Fibroblast of upper back skin (primary cell): ENCODE data around the gene KRT32.

ENCODE experiments used
- DNase-seq: peaks from one replicate; pipeline ENCODE4 v3.0.0-alpha.2; 2013

Gene KRT32

DNA sequence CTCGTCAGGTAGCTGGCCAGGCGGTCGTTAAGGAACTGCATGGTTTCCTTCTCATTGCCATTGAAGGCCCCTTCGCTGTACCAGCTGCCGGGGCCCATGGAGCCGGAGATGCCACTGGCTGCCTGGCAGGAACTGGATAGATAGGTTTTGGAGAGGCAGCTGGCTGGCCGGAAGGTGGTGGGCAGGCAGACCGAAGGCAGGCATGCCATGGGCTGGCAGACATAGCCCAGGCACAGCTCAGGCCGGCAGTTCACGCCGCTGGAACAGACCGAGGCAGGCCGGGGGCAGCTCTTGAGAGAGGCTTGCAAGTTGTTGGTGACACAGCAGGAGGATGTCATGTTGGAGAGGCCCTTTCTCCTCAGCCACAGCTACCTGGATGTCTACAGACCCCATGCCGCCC is at the start of gene KRT32:
TSS of gene KRT32 (minus strand) at position 399 of the 400 bp plus-strand sequence. CDS start at position 338, 61 bp downstream.
- no peak for DNase-seq

DNA sequence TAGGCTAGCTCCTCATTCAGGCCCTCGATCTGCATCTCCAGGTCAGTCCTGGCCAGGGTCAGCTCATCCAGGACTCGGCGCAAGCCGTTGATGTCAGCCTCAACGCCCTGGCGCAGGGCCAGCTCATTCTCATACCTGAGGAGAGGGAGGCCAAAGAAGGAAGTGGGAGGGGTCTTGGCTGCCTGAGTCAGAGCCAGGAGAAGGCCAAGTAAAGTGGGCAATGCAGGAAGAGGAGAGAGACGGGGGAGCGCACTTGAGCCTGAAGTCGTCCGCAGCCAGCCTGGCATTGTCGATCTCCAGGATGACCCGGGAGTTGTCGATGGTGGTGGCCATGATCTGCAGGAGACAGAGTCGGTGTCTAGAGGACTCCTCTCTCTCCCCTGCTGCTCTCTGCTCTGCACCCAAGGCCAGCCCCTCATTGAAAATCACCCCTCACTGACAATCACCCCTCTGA is 49.7 kb upstream of the KRT32 start:
- DNase-seq, result no peak

GRCh38 chr17:41516147-41516829 is 49.1 kb upstream of the KRT32 start:
- no peak for DNase-seq

DNA sequence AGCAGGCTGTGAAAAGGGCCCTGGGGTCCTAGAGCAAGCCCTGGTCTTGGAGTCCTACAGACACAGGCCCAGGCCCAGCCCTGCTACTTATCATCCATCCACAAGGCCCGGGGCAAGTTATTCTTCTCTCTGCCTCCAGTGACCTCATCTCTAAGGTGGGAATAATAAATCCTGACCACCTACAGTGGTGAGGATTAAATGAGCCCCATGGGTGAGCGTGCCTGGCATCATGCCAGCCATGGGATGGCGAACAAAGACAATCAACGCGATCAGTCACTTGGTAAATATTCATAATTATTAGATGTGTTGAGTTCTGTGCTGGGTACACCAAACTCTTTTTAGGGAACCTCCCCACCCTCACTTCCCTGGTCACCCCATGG is 46.0 kb upstream of the KRT32 start:
- DNase-seq, result no peak

- DNase-seq, result no peak
Measured at GRCh38 chr17:41512546-41513167, 45.5 kb upstream of the KRT32 start.

GRCh38 chr17:41511716-41512115 is 44.5 kb upstream of the KRT32 start:
- no peak for DNase-seq

DNA sequence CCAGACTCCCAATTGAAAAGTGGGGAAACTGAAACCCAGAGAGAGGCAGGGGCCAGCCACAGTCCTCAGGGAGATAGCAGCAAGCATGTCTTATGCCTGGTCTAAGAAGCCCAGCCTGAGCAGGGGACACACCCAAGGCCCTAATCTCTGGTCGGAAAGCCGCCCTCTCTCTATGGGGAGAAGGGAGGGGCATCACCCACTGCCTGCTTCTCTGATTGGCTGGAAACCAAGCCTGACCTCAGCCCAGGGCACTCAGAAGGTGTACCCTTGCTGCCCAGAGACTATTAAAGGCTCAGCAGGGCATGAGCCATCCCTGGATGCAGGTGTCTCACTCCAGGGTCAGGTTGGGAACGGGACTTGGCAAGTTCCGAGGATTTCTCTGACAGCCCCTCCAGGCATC is 43.9 kb upstream of the KRT32 start:
- DNase-seq, result no peak

DNA sequence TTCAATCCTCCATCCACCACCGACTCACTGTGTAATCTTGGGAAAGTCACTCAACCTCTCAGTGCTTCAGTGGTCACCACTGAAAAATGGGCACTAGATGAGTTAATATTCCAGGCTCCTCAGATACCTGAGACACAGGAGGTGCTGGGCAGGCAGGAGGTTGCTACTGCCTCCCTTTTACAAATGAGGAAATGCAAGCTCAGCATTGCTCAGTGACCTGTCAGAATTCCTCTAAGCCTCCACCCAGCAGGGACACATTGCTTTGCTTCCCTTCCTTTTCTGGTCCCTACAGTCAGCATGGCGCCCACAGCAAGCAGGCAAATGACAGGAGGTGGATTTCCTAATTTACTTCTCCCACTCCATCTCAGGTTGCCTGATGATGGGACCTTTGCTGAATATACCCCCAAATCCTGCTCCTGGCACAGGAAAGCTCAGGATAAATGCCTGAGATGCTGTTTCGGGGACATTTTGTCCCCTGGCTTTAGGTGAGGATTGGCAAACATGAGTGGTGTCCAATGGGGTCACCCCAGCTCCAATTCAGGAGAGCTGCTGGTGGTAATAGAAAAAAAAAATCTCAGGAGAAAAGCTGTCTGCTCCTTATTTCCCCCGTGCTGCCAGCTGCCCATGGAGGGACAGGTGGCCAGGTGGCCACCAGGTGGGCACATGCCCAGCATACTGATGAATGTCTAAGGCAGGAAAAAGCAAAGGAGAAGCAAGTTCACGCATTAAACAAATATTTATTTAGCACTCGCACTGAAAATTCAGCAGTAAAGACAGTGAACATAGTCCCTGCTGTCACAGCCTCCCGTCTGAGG is 43.3 kb upstream of the KRT32 start:
- no peak for DNase-seq

- DNase-seq, result no peak
Measured at GRCh38 chr17:41507315-41507880, 40.2 kb upstream of the KRT32 start.

GRCh38 chr17:41505809-41506767 is 38.9 kb upstream of the KRT32 start:
- no peak for DNase-seq

- DNase-seq, result no peak
Measured at GRCh38 chr17:41505007-41505808, 38.0 kb upstream of the KRT32 start, which contains the start of gene KRT13. KRT13 (minus strand) TSS chr17:41505612; CDS start chr17:41505550, 62 bp downstream.

- peak; percentile 26 for DNase-seq
Measured at GRCh38 chr17:41504246-41504977, 37.2 kb upstream of the KRT32 start.

DNA sequence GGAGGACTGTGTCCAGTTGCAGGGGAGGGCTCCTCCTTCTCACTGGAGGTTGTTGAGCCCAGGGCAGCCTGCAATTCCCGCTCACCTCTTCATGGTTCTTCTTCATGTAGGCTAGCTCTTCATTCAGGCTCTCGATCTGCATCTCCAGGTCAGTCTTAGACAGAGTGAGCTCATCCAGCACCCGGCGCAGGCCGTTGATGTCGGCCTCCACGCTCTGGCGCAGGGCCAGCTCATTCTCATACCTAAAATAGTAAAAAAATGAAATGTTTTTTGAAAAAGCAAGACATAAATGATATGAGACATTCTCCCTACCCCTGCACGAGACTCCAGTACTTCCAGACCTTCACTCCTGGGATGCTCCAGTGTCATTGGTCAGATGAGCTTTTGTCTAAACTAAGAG is 36.0 kb upstream of the KRT32 start:
- DNase-seq, result no peak

DNA sequence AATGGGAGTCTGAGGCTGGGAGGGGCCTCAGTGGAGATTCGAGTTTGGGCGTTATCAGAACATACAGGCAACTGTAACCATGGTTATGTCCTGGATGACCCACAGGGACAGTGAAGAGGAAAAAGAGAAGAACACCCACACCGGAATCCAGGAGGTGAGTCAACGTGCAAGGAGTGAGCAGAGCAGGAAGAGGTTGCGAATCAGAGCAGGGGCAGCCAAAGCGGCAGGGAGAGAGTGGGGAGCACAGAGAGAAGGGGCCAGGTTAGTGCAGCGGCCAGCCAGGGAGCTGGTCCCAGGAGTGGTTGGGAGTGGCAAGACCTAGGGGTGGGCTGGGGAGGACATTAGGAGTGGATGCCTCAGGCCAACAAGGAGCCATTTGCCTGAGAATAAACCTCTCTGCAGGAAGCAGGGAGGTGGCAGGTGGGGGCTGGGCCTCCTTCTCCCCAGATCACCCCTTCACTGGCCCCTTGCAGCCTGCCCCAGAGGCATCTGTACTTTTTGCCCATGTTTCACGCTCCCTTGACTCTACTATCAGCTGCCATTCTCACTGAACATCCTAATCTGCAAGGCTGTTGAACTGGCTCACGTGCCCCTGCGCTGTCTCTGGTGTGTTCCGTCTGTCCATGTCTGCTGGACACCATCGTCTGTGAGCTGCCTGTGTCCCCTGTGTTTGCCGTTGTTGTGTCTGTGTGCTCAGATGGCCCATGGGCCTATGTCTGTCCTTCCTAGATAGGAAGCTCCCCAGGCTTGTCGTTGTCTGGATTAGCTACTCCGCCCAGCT is 33.1 kb upstream of the KRT32 start:
- peak; percentile 57 for DNase-seq

DNA sequence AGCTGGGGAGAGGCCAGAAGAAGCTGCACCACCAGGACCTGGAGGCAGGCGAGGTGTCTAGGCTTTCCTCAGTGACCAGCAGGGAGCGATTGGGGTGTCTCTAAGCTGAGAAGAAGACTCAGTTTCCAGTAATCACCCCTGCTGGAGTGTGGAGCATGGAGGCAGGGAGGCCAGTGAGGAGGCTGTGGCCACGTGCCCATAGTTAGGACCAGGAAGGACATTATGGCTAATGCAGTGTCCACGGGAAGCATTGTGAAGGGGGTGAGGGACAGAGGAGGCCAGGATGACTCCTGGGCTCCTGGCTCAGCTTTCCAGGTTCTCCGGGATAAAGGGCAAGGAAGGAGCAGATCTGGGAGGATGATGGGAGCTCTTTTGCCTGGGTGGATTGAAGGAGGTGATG is 32.5 kb upstream of the KRT32 start:
- no peak for DNase-seq

DNA sequence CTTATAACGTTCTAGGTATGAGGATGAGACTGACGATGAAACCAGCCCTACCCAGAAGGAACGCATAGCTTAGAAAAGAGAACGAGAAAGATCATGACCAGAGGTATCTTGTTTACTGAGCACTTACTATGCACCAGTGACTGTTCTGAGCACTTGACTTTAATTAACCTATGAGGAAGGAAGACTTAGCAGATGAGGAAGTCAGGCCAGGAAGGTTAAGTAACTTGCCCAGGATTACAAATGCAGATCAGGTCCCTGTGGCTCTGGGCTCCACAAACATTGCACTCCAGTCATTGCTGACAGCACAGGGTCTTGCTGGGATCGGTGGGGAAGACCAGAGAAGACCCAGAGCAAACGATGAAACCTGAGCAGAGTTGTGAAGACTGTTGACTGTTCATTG is 31.1 kb upstream of the KRT32 start:
- no peak for DNase-seq

- DNase-seq, result peak; percentile 78
Measured at GRCh38 chr17:41496803-41497484, 29.8 kb upstream of the KRT32 start.

DNA sequence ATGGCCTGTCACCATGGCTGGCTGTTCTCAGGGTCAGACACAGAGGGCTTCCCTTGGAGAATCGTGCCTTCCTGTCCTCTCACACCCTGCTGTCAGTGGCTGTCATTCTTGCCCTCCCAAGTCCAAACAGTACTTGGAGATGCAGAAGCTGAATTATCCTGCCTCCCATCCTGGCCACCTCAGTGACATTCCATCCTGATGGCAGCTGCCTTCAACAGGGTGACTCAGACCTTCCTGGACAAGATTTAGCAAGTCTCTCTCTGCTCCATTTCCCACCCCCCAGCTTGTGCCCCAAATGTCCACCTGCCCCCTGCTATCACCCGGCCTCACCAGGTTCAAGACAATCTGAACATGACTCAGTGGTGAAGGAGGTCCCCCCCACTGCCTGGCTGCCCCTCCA is 27.3 kb upstream of the KRT32 start:
- peak; percentile 29 for DNase-seq

DNA sequence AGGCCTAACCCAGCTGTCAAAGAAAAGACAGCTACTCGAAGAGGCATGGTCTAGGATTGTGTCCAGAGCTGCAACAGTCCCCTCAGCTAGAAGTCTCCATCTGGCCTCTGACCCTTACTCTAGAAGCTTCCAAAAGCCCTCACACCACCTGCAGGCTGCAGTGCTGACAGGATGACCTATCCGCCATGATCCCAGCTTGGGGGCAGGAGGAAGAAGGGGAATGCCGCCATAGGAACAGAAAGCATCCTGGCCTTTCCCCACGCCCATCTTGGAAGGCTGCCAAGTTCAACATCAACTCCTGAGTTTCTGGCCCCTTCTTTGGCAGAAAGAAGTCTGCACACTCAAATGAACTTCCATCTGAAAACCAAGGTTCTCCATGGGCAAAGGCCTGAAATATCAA is 25.6 kb upstream of the KRT32 start:
- peak; percentile 37 for DNase-seq
